ENCODE results near the gene AVPR1A. TPM values are rescaled to one million over a fixed set of nuclear protein-coding genes. Genes with fewer than 3 reads are reported as not detected.

Gene AVPR1A
- not detected in 2 replicates for total RNA-seq

DNA sequence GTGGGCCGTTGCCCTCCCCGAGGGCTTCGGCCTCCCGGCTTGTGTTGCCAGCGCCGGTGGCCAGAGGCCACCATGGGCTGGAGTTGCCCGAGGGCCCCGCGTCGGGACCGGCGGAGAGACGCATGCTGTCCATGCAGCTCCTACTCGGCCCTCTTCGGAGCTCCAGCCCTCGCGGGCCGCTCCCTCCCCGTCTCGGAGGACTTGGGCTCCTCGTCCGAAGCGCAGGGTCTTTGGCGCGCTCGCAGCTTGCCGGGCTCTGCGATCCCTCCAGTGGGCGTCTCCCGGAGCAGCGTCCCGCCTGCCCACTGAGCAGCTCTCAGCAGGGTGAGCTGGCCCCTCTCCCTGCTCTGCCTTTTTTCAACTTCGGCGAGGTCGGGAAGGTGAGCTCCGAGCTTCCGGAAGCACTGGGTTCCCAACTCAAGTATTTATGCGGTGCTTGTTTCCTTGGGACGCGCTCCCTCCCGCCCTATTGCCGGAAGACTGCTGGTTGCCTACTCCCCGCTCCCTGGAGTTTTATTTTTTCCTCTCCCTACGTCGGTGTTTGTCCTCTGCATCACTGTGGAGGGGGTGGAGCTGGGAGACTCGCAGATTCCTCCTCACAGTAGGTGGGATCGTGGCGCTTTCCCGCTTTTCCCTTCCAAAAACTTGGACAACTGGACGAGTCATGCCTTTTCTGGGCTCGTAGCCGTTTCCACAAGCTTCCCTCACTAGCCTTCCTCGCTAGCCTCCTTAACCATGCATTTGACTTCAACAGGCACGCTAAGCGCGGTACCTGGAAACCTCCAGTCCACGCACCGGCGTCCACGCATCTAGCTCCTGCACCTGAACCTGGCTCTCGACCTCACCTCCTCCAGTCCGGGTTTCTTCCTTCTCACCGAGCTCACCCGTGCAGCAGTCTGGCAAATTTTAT is at the start of gene AVPR1A:
AVPR1A (minus strand) TSS at position 489 of the 910 bp plus-strand sequence; CDS start at position 124, 365 bp downstream.

Other genes starting within 250 kb of the AVPR1A start
- gene PPM1H, start 216.1 kb downstream of the AVPR1A start, total RNA-seq = 1.7 and 2.7 TPM in 2 replicates

All from cardiac ventricle fibroblast (primary cell).